Measurements from ENCODE around the gene CCDC27. TPM values are rescaled to one million over a fixed set of nuclear protein-coding genes. Genes with fewer than 3 reads are reported as not detected.

Gene CCDC27
- total and polyA plus RNA-seq, 7 donors: not detected

GRCh38 chr1:3753656-3754454 is 1.6 kb downstream of the CCDC27 start:
- no peak for TF ChIP-seq POLR2AphosphoS5 (IDR thresholded peaks at IDR 0.05)
- no peak for TF ChIP-seq EP300 (IDR thresholded peaks at IDR 0.05)
- no peak for TF ChIP-seq POLR2A (IDR thresholded peaks at IDR 0.05)
- no peak for TF ChIP-seq CTCF (IDR thresholded peaks at IDR 0.05)
- intact Hi-C loops (cut with DNase I): no loop called here
- no peak for DNase-seq
- peaks cover 0 to 41% (median 12%) of the 10 kb centered on the region in 3 donors for H3K27me3 ChIP-seq
- no peaks in the 10 kb centered on the region for H3K36me3 ChIP-seq
- H3K9me3 ChIP-seq: no peaks in the 10 kb centered on the region
- 87 to 90% methylated on average over 20 of the region's 20 CpGs for WGBS, 2 donors
- no peaks in the 10 kb centered on the region for H3K4me1 ChIP-seq
- H3K4me3 ChIP-seq: no peak overlapping the region
- H3K27ac ChIP-seq: no peak overlapping the region

GRCh38 chr1:3756394-3756793 is 4.1 kb downstream of the CCDC27 start:
- Histone ChIP-seq H3K4me3 (no peak overlapping the region), H3K4me1 (no peaks in the 10 kb centered on the region), H3K36me3 (no peaks in the 10 kb centered on the region), H3K27me3 (peaks cover 0 to 53% (median 12%) of the 10 kb centered on the region in 3 donors), H3K27ac (no peak overlapping the region), H3K9me3 (no peaks in the 10 kb centered on the region)
- 84 to 87% methylated on average over 21 of the region's 21 CpGs for WGBS, 2 donors
- intact Hi-C loops (cut with DNase I): no loop called here
- DNase-seq: no peak
- no peak for TF ChIP-seq POLR2AphosphoS5 (IDR thresholded peaks at IDR 0.05)
- no peak for TF ChIP-seq POLR2A (IDR thresholded peaks at IDR 0.05)
- TF ChIP-seq EP300 (IDR thresholded peaks at IDR 0.05): no peak
- TF ChIP-seq CTCF (IDR thresholded peaks at IDR 0.05): no peak

GRCh38 chr1:3759164-3759563 is 6.9 kb downstream of the CCDC27 start:
- TF ChIP-seq EP300 (IDR thresholded peaks at IDR 0.05): no peak
- intact Hi-C loops (cut with DNase I): no loop called here
- 76 to 85% methylated on average over 6 of the region's 6 CpGs for WGBS, 2 donors

GRCh38 chr1:3759796-3760195 is 7.5 kb downstream of the CCDC27 start:
- no peak overlapping the region for H3K27ac ChIP-seq
- H3K4me3 ChIP-seq: no peak overlapping the region
- H3K9me3 ChIP-seq: no peaks in the 10 kb centered on the region
- TF ChIP-seq POLR2A (IDR thresholded peaks at IDR 0.05) (no peak), POLR2AphosphoS5 (IDR thresholded peaks at IDR 0.05) (no peak), EP300 (IDR thresholded peaks at IDR 0.05) (no peak), CTCF (IDR thresholded peaks at IDR 0.05) (no peak)
- H3K27me3 ChIP-seq: peaks cover 0 to 52% (median 9%) of the 10 kb centered on the region in 3 donors
- intact Hi-C loops (cut with DNase I): no loop called here
- no peak for DNase-seq
- 65 to 71% methylated on average over 6 of the region's 6 CpGs for whole genome bisulfite sequencing, 2 donors
- no peaks in the 10 kb centered on the region for H3K4me1 ChIP-seq
- no peaks in the 10 kb centered on the region for H3K36me3 ChIP-seq

More at GRCh38 chr1:3759164-3759563, 6.9 kb downstream of the CCDC27 start:
- Histone ChIP-seq H3K4me1 (no peaks in the 10 kb centered on the region), H3K27ac (no peak overlapping the region), H3K36me3 (no peaks in the 10 kb centered on the region), H3K9me3 (no peaks in the 10 kb centered on the region), H3K4me3 (no peak overlapping the region), H3K27me3 (peaks cover 0 to 58% (median 16%) of the 10 kb centered on the region in 3 donors)
- DNase-seq: no peak

GRCh38 chr1:3761296-3762010 is 9.2 kb downstream of the CCDC27 start:
- Histone ChIP-seq H3K36me3 (no peaks in the 10 kb centered on the region), H3K4me1 (no peaks in the 10 kb centered on the region), H3K27me3 (peaks cover 0 to 37% (median 8%) of the 10 kb centered on the region in 3 donors), H3K27ac (no peak overlapping the region), H3K4me3 (no peak overlapping the region), H3K9me3 (no peaks in the 10 kb centered on the region)
- TF ChIP-seq CTCF (IDR thresholded peaks at IDR 0.05) (no peak), POLR2AphosphoS5 (IDR thresholded peaks at IDR 0.05) (no peak), EP300 (IDR thresholded peaks at IDR 0.05) (no peak), POLR2A (IDR thresholded peaks at IDR 0.05) (no peak)
- no peak for DNase-seq
- WGBS, 2 donors: 83 to 88% methylated on average over 17 of the region's 17 CpGs
- intact Hi-C loops (cut with DNase I): no loop called here

Data from sigmoid colon (tissue), 7 donors.